CD4-positive, alpha-beta T cell treated with Interleukin-4 for 4 hours (primary cell): ENCODE results near the gene ALPI.

Experiments used
- DNase-seq: peaks from one replicate; pipeline ENCODE4 v3.0.0-alpha.2; 2020

Gene ALPI

GRCh38 chr2:232465061-232465460, 9.1 kb downstream of the ALPI start:
- no peak for DNase-seq

GRCh38 chr2:232466221-232466620, 10.3 kb downstream of the ALPI start:
- no peak for DNase-seq

DNA sequence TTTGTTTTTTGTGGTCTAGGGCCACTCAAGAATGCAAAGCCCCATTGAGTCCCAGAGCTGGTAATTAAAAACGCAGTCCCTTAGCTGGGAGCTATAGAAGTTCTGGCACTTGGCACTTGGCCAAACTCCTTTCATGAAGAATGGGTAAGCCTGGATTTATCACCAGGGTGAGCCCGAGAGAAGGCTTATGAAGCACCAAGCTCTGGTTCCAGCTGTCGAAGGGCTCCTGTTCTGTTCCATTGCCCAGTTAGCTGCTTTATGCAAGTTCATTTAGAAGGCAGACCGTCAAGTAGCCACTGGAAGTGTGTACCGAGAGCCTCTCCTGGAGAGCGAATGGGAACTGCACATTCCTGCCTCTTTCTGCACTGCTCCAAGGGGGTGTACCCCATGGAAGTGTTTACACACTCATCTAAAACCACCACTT, 17.5 kb downstream of the ALPI start:
- no peak for DNase-seq

DNA sequence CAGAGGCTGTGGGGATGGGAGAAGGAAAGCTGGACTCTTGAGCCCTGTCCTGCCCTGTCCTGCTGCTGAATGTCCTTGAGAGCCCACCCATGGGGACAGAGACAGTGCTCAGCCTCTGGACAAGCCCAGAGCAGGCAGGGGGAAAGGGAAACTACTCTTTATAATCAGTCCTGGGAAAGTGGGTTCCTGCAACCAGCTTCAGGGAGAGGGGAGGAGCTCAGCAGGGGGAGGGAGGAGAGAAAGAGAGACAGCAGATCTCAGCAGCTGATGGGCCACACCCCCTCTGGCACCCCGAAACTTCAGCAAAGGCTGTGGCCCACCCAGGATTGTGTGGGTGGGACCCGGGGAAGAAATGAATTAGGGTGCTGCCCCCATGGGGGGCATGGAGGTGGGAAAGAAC, 20.1 kb downstream of the ALPI start:
- no peak for DNase-seq

DNA sequence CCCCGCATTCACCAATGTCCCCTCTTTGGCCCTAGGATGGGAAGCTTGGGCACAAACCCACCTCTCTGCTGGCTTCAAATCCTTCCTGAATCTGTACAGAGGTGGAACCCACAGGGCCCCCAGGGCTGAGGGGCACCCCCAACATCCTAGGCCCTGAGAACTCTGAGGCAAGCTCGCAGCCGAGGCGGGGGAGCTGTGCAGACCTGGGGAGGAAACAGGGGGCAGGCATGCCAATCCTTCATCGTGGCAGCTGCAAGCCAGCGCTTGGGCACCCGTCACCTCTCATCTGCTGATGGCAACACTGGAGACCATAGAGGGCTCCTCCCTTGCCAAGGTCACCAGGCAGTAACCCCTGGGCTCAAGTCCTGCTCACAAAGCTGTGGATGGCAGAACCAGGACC, 20.8 kb downstream of the ALPI start:
- no peak for DNase-seq

DNA sequence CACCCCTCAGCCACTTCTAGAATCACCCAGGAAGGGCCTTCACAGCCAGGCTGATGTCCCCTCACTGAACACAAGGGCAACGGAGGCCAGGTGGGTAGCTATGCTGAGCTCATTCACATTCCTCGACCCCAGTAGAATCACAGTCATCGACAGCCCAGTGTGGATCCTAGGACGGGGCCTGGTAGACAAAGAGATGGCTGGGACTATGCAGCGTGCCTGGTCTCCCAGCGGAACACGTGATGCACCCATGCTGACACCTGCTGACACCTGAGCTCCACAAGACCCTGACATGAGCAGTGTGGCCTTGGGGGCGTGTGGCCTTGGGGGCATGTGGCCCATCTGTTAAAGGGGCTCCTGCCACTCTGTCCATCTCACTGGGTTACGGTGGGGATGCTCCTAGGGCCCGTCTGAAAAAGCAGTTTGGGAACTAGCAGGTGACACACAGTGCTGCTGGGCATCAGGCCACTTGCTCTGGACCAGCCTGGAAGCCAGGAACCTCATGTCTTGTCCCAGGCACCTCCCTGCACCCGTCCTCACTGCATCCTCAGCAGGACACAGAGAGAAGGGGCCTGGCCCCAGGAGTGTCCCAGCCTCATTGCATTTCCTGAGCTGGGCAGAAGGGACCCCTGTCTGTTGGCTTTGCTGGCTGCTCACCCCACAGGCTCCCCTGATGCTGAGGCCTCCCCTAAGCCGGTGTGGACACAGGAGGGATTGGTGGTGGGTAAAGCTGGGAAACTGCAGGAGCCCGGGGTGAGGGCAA, 22.0 kb downstream of the ALPI start:
- DNase-seq: no peak

DNA sequence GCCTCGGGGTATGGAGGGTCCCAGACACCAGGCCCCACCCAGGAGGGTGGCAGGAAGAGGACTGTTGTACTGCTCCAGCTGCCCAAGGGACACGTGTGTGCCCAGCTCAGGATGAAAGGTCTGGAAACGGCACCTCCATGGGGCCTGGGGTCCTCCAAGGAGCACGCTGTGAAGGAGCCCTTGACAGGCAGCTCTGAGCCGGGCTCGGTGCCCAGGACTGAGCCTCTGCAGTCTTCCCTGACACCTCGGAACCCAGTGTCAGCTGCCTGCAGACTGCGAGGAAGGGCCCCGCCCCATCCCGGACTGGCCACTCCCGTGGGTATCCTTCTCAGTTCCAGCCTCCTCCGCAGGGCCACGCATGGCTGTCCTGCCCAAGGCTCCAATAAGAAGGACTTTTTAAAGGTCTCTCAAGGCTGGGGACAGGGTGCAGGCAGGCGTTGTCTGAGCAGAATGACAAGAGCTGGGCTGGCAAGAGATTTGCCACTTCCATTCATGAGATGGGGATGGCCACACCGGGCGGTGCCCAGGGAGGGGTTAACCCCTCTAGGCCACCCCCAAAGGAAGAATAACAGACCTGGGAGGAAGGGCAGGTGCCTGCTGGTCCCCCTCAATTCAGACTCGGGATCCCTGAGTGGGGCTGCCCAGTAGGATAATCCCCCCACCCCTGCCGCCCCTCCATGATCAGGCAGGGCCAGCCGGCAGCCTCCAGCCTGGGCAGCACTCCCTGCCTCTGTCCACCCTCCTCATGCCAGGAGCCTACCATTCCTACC, 22.8 kb downstream of the ALPI start:
- DNase-seq: no peak

DNA sequence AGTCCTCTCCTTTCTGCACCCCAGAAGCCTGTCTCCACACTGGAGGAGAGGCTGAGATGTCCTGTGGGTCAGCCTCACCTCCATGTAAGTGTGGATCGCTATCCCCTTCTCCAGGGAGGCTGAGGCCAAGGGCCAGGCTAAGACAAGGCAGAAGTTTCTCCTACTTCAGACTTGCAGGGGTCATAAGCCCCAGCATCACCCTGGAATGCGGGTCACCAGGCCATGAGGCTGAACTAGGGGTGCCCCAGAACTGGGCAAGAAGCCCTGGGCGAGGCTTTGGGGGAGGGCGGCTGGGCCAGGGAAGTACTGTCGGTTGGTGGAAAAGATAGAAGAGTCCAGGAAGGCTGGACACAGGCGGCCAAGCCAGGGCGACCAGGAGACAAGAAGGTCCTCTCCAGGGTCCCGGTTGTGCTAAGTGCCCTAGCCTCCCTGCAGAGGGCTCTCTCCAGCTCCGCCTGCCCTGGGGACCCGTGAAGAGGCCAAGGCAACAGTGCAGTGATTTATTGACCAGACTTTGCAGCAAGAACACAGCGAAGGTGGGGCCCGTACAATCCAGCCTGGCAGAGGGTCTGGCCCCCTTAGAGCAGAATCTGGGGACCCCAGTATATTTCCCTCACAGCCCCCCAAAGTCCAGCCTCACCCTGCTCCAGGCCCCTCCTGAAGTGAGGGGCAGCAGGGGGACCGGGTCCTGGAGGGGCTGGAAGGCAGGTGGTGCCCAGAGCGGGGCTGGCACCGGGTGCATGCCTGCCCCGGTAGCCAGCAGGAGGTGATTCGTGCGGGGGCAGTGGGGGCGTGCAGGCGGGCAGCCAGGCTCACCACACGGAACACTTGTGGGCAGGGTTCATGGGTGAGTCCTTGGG, 23.6 kb downstream of the ALPI start:
- no peak for DNase-seq

DNA sequence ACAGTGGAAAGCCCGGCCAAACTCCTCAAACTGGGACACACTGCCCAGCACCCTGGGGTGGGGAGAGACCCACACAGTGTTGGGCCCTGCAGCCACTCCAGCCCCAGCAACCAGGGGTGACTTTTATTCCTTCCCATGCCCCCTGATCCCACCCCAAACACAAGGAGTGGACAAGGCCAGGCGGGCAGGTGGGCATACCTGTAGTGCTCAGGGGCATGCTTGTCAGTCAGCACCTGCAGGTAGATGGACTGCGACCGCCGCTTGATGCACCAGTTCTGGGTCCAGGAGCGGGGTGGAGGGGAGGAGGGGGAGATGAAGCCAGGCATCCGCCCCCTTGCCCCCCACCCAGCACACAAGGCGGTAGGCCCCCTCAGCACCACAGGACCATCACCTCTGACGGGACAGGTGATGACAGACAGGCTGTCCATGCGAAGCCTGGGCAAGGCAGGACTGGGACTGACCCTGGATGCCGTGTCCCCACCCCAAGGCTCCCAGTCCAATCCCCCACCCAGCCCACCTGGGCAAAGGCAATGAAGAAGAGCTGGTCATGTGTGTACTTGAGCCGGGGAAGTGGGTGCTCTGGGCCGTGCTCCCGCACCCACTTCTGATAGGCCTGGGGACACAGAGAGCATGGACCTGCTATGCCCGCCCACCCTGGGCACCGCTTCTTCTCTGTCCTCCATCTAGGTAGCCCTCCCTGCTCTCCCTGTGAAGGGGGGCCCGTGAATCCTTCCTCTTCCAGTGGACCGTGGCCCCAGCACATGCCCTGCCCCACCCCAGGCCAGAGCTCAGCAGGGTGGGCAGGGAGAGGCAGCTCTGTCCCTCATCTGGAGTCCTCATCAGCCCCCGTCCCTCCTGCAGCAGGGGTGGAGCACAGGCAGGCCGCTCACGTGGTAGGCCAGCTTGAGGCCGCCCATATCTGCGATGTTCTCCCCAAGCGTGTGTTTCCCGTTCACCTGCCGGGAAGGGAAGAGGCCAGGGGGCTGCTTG, 24.5 kb downstream of the ALPI start:
- DNase-seq: no peak

- DNase-seq: no peak
Measured at GRCh38 chr2:232481322-232482140, 25.6 kb downstream of the ALPI start.

DNA sequence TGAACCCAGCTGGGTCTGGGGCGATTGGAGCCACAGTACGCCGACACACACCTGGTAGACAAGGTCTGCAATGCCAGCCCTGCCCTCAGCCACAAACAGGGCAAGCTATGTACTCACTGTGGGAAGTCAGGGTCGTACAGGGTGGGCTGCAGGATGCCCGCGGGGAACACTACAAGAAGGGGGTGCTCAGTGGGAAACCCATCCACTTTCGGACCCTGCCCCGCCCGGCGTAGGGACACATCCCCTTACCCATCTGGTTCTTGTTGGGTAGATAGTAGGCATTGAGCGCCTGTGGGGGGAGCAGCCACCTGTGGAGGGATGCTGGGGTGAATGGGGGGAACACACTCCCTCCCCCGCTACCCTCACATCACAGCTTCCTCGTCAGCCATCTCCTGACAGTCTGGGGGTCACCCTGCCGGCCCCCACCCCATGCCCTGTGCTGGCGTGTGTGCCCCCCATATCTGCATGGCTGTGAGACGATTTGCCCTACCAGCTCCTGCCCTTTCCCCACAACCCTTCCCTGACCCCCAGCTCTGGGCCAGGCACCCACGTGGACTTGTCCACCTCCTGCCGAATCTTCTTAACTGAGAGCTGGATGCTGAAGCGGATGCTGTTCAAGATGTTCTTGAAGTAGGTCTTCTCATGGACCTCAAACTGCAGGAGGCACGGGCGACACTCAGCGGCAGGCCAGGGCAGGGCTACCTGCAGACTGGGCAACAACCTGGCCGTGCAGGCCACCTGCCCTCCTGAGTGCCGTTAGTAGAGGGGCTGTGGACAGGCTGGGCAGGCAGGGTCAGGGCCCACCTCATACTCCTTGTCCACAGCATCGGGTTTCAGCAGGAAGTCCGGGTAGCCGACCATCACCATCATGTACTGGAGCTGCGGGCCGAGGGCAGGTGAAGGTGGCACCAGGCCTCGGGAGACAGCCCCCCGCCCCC, 26.6 kb downstream of the ALPI start:
- DNase-seq: no peak

GRCh38 chr2:232483311-232483922, 27.5 kb downstream of the ALPI start:
- DNase-seq: no peak

- no peak for DNase-seq
Measured at GRCh38 chr2:232483923-232484627, 28.1 kb downstream of the ALPI start.

GRCh38 chr2:232484628-232485347, 28.8 kb downstream of the ALPI start:
- DNase-seq: no peak

GRCh38 chr2:232485348-232485756, 29.4 kb downstream of the ALPI start:
- no peak for DNase-seq

DNA sequence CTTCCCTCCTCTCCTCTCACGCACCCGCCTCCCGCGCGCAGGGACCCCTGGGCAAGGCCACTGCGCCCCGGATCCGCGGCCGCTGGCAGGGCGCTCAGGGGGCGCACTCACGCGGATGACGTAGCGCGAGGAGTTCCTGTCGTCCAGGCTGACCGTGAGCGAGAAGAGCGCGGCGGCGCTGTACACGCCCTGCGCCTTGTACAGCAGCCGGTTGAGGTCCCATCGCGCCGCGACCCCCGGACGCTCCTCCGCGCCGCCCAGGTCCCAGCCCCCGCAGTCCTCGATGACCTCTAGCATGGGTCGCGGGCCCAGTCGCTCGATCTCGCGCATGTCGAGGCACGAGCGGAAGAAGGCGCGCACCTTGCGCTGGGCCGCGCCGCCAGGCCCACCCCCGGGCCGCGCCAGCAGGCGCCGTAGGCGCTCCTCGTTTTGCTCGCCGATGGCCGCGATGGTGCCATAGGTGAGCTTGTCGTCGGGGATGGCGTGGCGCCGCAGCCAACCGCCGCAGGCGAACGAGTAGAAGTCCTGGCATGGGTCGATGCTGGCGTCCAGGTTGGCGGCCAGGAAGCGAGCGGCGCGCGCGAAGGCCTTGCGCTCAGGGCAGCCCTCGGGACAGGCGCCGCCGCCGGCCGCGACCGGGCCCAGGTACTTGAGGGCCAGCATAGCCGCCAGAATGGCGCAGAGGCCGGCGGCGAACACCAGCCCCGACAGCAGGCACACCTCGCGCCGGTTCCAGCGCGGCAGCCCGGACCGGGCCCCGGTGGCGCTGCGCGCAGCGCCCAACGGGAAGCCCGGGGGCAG, 30.0 kb downstream of the ALPI start:
- no peak for DNase-seq
